Uterine smooth muscle cell (primary cell): ENCODE results near the gene MYNN. TPM values are rescaled to one million over a fixed set of nuclear protein-coding genes. Genes with fewer than 3 reads are reported as not detected.

Experiments used
- total RNA-seq: library from RNA; depleted of rRNA; stranded (reverse); fragments of >200 nt; gene quantifications from 2 replicates; pipeline ENCODE4 v1.2.3, GENCODE V29; 2014

MYNN gene
- 27.2 and 28.3 TPM in 2 replicates for total RNA-seq

GRCh38 chr3:169772897-169773816 is at the start of gene MYNN:
MYNN (plus strand) TSS chr3:169773396; CDS start chr3:169774296, 900 bp downstream.

DNA sequence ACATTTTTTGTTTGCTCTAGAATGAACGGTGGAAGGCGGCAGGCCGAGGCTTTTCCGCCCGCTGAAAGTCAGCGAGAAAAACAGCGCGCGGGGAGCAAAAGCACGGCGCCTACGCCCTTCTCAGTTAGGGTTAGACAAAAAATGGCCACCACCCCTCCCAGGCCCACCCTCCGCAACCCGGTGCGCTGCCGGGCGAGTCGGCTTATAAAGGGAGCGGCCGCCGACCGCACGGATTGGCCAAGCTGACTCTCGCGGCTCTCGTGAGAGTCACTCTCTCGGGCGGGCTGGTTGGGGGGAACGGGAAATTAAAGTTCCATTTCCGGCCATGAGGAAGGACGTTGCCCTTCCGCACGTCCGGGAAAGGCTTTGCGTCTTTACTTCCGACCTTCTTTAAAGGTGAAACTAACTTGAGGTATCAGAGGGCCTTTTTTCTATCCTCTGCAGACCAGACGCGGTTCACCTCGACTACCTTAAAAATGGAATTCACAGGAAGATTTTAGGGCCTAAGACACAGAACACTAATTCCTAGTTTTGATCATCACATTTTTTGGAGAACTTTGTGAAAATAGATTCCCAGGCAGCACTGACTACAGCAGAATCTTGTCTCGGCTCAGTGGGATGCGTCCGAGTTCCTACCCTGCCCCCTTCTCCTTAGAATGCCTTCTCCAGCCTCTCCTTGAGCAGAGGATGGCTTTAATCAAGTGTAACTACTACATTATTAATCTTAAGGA is 8.1 kb upstream of the MYNN start, which contains the start of gene TERC:
TERC (minus strand) TSS at position 179 of the 731 bp plus-strand sequence.

GRCh38 chr3:169769287-169770181 is 3.7 kb upstream of the MYNN start, which contains the start of gene ACTRT3:
ACTRT3 (minus strand) TSS chr3:169769561; CDS start chr3:169769520, 41 bp downstream.

GRCh38 chr3:169812332-169813235 is 39.4 kb downstream of the MYNN start, which contains the start of the genes LRRC34 and LRRIQ4:
LRRC34 (minus strand) TSS chr3:169812904; CDS start chr3:169812548, 356 bp downstream.
LRRIQ4 (plus strand) TSS chr3:169812870; CDS start chr3:169821922, 9,052 bp downstream.

Other genes with a start within 250 kb of the MYNN start
- gene MECOM, start 109.7 kb upstream of the MYNN start, total RNA-seq = 10.5 and 14.2 TPM in 2 replicates
- gene TERC, start 8.3 kb upstream of the MYNN start, total RNA-seq = 597 and 759 TPM in 2 replicates
- 3.7 and 4.2 TPM in 2 replicates for gene ACTRT3, start 3.8 kb upstream of the MYNN start, total RNA-seq
- gene LRRIQ4, start 39.5 kb downstream of the MYNN start, total RNA-seq = 0.11 TPM in 1 of 2 replicates, not detected in the other
- gene LRRC34, start 39.5 kb downstream of the MYNN start, total RNA-seq = 2.4 and 11.1 TPM in 2 replicates
- gene LRRC31, start 96.5 kb downstream of the MYNN start, total RNA-seq = not detected in 2 replicates
- gene SAMD7, start 138.2 kb downstream of the MYNN start, total RNA-seq = not detected in 2 replicates
- gene SEC62, start 193.4 kb downstream of the MYNN start, total RNA-seq = 51.5 and 62.5 TPM in 2 replicates